ENCODE data around the gene CHST3.

The CHST3 gene

DNA sequence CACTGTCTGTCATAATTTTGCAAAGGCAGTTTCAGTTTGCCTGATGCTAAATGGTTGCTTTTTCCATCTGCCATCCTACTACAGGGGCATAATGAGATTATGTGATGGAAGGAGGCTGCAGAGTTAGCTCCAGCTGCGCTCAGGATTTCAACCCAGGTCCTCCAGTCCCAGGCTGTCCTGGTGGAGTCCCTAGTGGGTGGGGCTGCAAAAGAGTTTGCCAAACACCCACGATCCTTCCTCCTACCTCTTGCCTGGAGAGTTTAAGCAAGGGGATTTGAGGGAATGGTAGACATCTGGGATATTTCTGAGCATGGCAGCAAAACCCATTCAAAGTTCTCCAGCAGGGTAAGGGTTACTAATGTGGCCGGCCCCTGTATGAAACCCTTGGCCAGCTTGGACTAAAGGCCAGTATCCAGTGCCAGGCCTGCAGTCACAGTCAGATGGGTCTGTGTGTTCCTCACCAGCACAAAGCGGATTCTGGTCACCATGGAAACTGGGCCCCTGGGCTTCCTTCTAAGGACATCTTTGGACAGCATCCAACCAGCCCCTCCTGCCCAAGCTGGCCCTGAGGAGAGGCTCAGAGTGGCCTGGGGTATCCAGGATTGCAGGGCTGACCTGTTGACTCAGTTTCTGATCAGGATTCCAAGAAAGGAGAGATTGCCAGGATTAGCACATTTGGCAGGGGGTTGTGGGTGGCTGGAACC is 42.7 kb upstream of the CHST3 start:
- DNase-seq (ENCODE audit: low read depth): no peak
- TF ChIP-seq, protein P1, sequence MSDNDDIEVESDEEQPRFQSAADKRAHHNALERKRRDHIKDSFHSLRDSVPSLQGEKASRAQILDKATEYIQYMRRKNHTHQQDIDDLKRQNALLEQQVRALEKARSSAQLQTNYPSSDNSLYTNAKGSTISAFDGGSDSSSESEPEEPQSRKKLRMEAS (IDR thresholded peaks at IDR 0.05; ENCODE audit: low read depth, low read length): no peak
- TF ChIP-seq MYC (IDR thresholded peaks at IDR 0.05; ENCODE audit: low read depth, low read length): no peak
- TF ChIP-seq, protein P2, sequence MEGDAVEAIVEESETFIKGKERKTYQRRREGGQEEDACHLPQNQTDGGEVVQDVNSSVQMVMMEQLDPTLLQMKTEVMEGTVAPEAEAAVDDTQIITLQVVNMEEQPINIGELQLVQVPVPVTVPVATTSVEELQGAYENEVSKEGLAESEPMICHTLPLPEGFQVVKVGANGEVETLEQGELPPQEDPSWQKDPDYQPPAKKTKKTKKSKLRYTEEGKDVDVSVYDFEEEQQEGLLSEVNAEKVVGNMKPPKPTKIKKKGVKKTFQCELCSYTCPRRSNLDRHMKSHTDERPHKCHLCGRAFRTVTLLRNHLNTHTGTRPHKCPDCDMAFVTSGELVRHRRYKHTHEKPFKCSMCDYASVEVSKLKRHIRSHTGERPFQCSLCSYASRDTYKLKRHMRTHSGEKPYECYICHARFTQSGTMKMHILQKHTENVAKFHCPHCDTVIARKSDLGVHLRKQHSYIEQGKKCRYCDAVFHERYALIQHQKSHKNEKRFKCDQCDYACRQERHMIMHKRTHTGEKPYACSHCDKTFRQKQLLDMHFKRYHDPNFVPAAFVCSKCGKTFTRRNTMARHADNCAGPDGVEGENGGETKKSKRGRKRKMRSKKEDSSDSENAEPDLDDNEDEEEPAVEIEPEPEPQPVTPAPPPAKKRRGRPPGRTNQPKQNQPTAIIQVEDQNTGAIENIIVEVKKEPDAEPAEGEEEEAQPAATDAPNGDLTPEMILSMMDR (IDR thresholded peaks at IDR 0.05; ENCODE audit: low read depth, low read length): no peak
- no peak for TF ChIP-seq POLR2A (IDR thresholded peaks at IDR 0.05; ENCODE audit: extremely low read depth, insufficient read length)
- no peak overlapping the region for H3K4me3 ChIP-seq (ENCODE audit: low read depth, low read length)

DNA sequence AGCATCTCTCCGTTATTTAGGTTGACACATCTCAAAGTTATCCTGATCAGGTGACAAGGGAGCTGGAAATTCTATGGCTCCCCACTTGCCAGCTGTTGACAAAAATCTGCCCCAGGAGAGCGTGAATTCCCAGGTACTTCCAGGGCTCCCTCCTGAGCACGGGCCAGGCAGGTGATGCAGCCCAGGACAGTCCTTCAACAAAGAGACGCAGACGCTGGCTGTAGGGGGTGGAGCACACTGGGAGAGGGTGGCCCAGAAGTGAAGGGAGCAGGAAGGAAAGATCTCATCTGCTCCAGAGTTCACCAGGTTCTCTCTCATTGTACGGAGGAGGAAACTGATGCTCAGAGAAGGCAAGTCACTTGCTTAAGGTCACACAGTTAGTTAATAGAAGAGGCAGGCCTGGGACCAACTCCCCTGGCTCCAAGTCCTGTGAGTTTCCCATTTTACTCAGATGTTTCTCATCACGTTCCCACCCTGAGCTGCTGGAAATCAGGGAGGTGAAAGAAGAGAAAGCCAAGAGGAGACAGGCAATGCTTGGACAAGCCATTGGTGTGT is 41.0 kb upstream of the CHST3 start:
- no peak for DNase-seq (ENCODE audit: low read depth)
- H3K4me3 ChIP-seq (ENCODE audit: low read depth, low read length): no peak overlapping the region
- TF ChIP-seq POLR2A (IDR thresholded peaks at IDR 0.05; ENCODE audit: extremely low read depth, insufficient read length) (no peak), MYC (IDR thresholded peaks at IDR 0.05; ENCODE audit: low read depth, low read length) (no peak)
- TF ChIP-seq, protein P1 (IDR thresholded peaks at IDR 0.05; ENCODE audit: low read depth, low read length): no peak
- TF ChIP-seq, protein P2 (IDR thresholded peaks at IDR 0.05; ENCODE audit: low read depth, low read length): no peak

DNA sequence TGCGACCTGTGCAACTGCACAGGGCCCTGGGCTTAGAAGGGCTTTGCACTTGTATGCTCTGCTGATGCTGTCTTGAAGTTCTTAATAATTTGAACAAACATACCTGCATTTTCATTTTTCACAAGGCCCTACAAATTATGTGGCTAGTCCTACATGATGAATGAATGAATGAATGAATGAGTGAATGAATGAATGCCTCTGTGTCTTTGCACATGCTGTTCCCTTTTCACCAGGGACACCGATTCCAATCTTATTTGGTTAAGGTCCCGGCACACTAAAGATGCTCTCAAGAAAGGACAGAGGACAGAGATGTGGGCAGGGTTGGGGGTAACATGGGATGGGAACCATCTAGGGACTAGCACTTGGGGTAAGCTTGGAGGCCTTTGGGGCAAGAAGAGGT is 39.4 kb upstream of the CHST3 start:
- DNase-seq (ENCODE audit: low read depth): no peak
- TF ChIP-seq, protein P1 (IDR thresholded peaks at IDR 0.05; ENCODE audit: low read depth, low read length): no peak
- TF ChIP-seq, protein P2 (IDR thresholded peaks at IDR 0.05; ENCODE audit: low read depth, low read length): no peak
- no peak for TF ChIP-seq POLR2A (IDR thresholded peaks at IDR 0.05; ENCODE audit: extremely low read depth, insufficient read length)
- TF ChIP-seq MYC (IDR thresholded peaks at IDR 0.05; ENCODE audit: low read depth, low read length): no peak
- no peak overlapping the region for H3K4me3 ChIP-seq (ENCODE audit: low read depth, low read length)

DNA sequence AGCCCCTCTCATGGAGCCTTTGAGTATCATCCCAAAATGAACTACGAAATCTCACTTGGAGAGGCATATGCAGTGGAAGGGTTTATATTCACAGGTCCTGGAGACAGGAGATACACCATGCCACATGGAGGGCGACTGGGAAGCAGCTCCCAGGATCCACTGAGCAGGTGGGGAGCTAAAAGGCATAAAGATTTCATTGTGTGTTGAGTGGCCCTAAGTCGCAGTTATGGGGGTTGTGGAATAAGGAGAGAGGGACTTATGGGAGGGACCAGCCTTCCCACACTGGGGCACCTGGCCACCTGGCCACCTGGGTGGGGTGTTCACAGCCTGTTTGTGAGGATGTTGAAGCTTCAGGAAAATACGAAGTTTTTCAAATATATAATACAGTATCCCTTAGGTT is 37.0 kb upstream of the CHST3 start:
- TF ChIP-seq MYC (IDR thresholded peaks at IDR 0.05; ENCODE audit: low read depth, low read length): no peak
- TF ChIP-seq POLR2A (IDR thresholded peaks at IDR 0.05; ENCODE audit: extremely low read depth, insufficient read length): no peak
- TF ChIP-seq, protein P1 (IDR thresholded peaks at IDR 0.05; ENCODE audit: low read depth, low read length): no peak
- TF ChIP-seq, protein P2 (IDR thresholded peaks at IDR 0.05; ENCODE audit: low read depth, low read length): no peak
- no peak for DNase-seq (ENCODE audit: low read depth)
- H3K4me3 ChIP-seq (ENCODE audit: low read depth, low read length): no peak overlapping the region

DNA sequence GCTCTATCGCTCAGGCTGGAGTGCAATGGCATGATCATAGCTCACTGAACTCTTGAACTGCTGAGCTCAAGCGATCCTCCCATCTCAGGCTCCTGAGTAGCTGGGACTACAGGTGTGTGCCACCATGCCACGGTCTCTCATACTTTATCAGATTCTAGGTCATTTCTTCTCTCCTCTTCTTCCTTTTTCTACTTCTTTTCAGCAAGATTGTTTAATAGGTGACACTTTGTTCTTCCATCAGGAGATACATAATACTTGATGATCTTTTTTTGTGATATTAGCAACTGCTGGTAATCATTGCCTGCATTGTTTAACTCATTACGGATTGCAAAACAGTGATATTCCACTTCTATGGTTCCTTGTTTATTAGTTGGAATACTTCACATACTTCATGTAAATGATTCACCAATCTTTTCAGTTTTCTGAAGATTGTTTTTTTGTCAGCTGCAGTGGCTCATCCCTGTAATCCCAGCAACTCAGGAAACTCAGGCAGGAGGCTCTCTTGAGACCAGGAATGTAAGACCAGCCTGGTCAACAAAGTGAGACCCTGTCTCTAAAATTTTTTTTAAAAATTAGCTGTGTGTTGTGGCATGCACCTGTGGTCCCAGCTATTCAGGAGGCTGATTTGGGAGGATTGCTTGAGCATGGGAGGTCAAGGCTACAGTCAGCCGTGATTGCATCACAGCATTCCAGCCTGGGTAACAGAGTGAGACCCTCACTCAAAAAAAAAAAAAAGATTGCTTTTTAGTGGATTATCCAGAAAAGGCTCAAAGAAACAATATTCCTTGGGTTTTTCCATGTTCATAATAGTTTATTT is 36.2 kb upstream of the CHST3 start:
- no peak for DNase-seq (ENCODE audit: low read depth)
- TF ChIP-seq, protein P2 (IDR thresholded peaks at IDR 0.05; ENCODE audit: low read depth, low read length): no peak
- no peak for TF ChIP-seq POLR2A (IDR thresholded peaks at IDR 0.05; ENCODE audit: extremely low read depth, insufficient read length)
- TF ChIP-seq, protein P1 (IDR thresholded peaks at IDR 0.05; ENCODE audit: low read depth, low read length): no peak
- no peak for TF ChIP-seq MYC (IDR thresholded peaks at IDR 0.05; ENCODE audit: low read depth, low read length)
- no peak overlapping the region for H3K4me3 ChIP-seq (ENCODE audit: low read depth, low read length)

Measured in NB4 (cell line).